SK-N-SH (cell line): Measurements from ENCODE around the gene SMNDC1. TPM values are rescaled to one million over a fixed set of nuclear protein-coding genes. Genes with fewer than 3 reads are reported as not detected.

Source experiments
- CTCF ChIA-PET: fragments of 300-600, 350-600 bp; formaldehyde crosslinking; extraction: SDS; loops from one replicate; lab custom pipeline; 2021; lab: Yijun Ruan, JAX
- POLR2A ChIA-PET: fragments of 350-600 bp; sonication (Branson Sonifier 250); formaldehyde crosslinking; extraction: SDS; loops from one replicate; lab custom pipeline; 2020; ENCODE audit warnings: antibody characterized with exemption, inconsistent platforms; lab: Yijun Ruan, JAX
- DNase-seq: peaks from one replicate; pipeline ENCODE4 v3.0.0; 2012
- H2AFZ ChIP-seq: fragments of 200-600 bp; sonication (generic); 2 replicates; pipeline ENCODE4 v1.8.1; 2016; ENCODE audit warnings: antibody characterized with exemption, mild to moderate bottlenecking, low read depth
- H3F3A ChIP-seq: fragments of 200-600 bp; sonication (generic); replicated peaks from 2 replicates; pipeline ENCODE3; 2016; ENCODE audit warnings: antibody characterized with exemption, mild to moderate bottlenecking; ENCODE audit not compliant: insufficient read depth
- H3K27ac ChIP-seq, 2 experiments: fragments of 200-500 bp in 1 of 2; fragments of 200-600 bp in 1 of 2; sonication (Bioruptor generic) in 1 of 2; sonication (generic), shearing (Covaris generic) in 1 of 2; 2 replicates each; pipeline versions ENCODE4 v1.5.1 to v1.6.1; 2014 to 2016; ENCODE audit warnings: low read depth in 2 of 2, inconsistent platforms in 1 of 2, low read length in 1 of 2, mild to moderate bottlenecking in 1 of 2, mixed read lengths in 1 of 2
- H3K27me3 ChIP-seq: fragments of 200-600 bp; sonication (generic), shearing (Covaris generic); 2 replicates; pipeline ENCODE4 v1.6.1; 2016; ENCODE audit warnings: mixed run types; ENCODE audit not compliant: insufficient read depth
- H3K36me3 ChIP-seq, 2 experiments: fragments of 200-500 bp in 1 of 2; fragments of 200-600 bp in 1 of 2; sonication (Bioruptor generic) in 1 of 2; sonication (generic) in 1 of 2; replicated peaks in 1 of 2; 2 replicates each; pipeline versions ENCODE3 to v1.5.1; 2014 to 2016; ENCODE audit warnings: low read length in 1 of 2, mild to moderate bottlenecking in 1 of 2; ENCODE audit not compliant: insufficient read depth in 2 of 2, control insufficient read depth in 1 of 2
- H3K4me1 ChIP-seq, 2 experiments: fragments of 200-500 bp in 1 of 2; fragments of 200-600 bp in 1 of 2; sonication (Bioruptor generic) in 1 of 2; sonication (generic), shearing (Covaris generic) in 1 of 2; 2 replicates each; pipeline versions ENCODE4 v1.5.1 to v1.6.1; 2014 to 2016; ENCODE audit warnings: low read depth in 1 of 2, low read length in 1 of 2, mixed run types in 1 of 2; ENCODE audit not compliant: insufficient read depth in 2 of 2, control insufficient read depth in 1 of 2
- H3K4me2 ChIP-seq: fragments of 200-600 bp; sonication (generic), shearing (Covaris generic); 2 replicates; pipeline ENCODE4 v1.6.1; 2017; ENCODE audit warnings: mixed run types
- H3K4me3 ChIP-seq, 2 experiments: fragments of 200-500 bp in 1 of 2; fragments of 200-600 bp in 1 of 2; sonication (Bioruptor generic) in 1 of 2; sonication (generic), shearing (Covaris generic) in 1 of 2; 2 replicates each; pipeline versions ENCODE4 v1.5.1 to v1.8.1; 2014 to 2016; ENCODE audit warnings: low read depth in 2 of 2, inconsistent platforms in 1 of 2, low read length in 1 of 2, mild to moderate bottlenecking in 1 of 2, mixed read lengths in 1 of 2, moderate library complexity in 1 of 2
- H3K79me2 ChIP-seq: fragments of 200-600 bp; sonication (generic); 2 replicates; pipeline ENCODE4 v1.8.1; 2017; ENCODE audit warnings: mild to moderate bottlenecking; ENCODE audit not compliant: insufficient read depth
- H3K9ac ChIP-seq: fragments of 200-600 bp; sonication (generic); 2 replicates; pipeline ENCODE4 v1.6.1; 2017; ENCODE audit warnings: mixed run types
- H3K9me2 ChIP-seq: fragments of 200-600 bp; sonication (generic); 2 replicates; pipeline ENCODE4 v1.6.1; 2017; ENCODE audit warnings: mixed run types
- H3K9me3 ChIP-seq: fragments of 200-600 bp; sonication (generic); 2 replicates; pipeline ENCODE4 v1.6.1; 2017; ENCODE audit warnings: mixed run types, mild to moderate bottlenecking, moderate library complexity
- H4K20me1 ChIP-seq: fragments of 200-600 bp; sonication (generic); 2 replicates; pipeline ENCODE4 v1.6.1; 2017; ENCODE audit warnings: mild to moderate bottlenecking, mixed run types; ENCODE audit not compliant: insufficient read depth
- CHD2 ChIP-seq: fragments of 150-350 bp; IDR thresholded peaks from 2 replicates; pipeline ENCODE4 v1.6.1; 2018; ENCODE audit warnings: low read length; ENCODE audit not compliant: partially characterized antibody
- EP300 ChIP-seq, 2 experiments: IDR thresholded peaks; 2 replicates each; pipeline versions ENCODE4 v1.4.0 to v1.6.1; 2012; ENCODE audit warnings: borderline replicate concordance in 1 of 2, low read depth in 1 of 2, low read length in 1 of 2
- FOSL2 ChIP-seq: IDR thresholded peaks from 2 replicates; pipeline ENCODE4 v1.4.0; 2012; ENCODE audit warnings: low read depth, mild to moderate bottlenecking, moderate library complexity, borderline replicate concordance
- FOXJ3 ChIP-seq: sonication (generic); formaldehyde crosslinking; IDR thresholded peaks from 2 replicates; pipeline ENCODE4 v1.5.1; 2020; ENCODE audit warnings: mild to moderate bottlenecking, missing genetic modification reagents
- JUND ChIP-seq: IDR thresholded peaks from 2 replicates; pipeline ENCODE4 v1.4.0; 2012
- RCOR1 ChIP-seq: fragments of 150-350 bp; IDR thresholded peaks from 2 replicates; pipeline ENCODE4 v1.6.1; 2017; ENCODE audit warnings: antibody characterized with exemption, low read length
- RXRA ChIP-seq: IDR thresholded peaks from 2 replicates; pipeline ENCODE4 v1.4.0; 2012; ENCODE audit warnings: low read depth, mild to moderate bottlenecking, borderline replicate concordance
- USF1 ChIP-seq: IDR thresholded peaks from 2 replicates; pipeline ENCODE4 v1.4.0; 2012; ENCODE audit warnings: low read depth, borderline replicate concordance
- ZBTB33 ChIP-seq: IDR thresholded peaks from 2 replicates; pipeline ENCODE4 v1.4.0; 2012; ENCODE audit warnings: low read depth, borderline replicate concordance
- WGBS: methylation state at CpG from one replicate; pipeline ENCODE4 v1.1.6; 2017; ENCODE audit warnings: low lambda C conversion rate; 5-methylcytosine and 5-hydroxymethylcytosine counted together
- polyA plus RNA-seq, 3 experiments: library from polyadenylated mRNA; depleted of rRNA; stranded (reverse); fragments of >200 nt; gene quantifications; 2 replicates each; pipeline ENCODE4 v1.2.3, GENCODE V29; 2012
- TF ChIP-seq, protein P1 (sequence below): fragments of 150-350 bp; IDR thresholded peaks from 2 replicates; pipeline ENCODE4 v1.6.1; 2016; ENCODE audit warnings: mild to moderate bottlenecking, low read depth, low read length
- TF ChIP-seq, protein P2 (sequence below): IDR thresholded peaks from 2 replicates; pipeline ENCODE4 v1.4.0; 2012; ENCODE audit warnings: low read depth

SMNDC1 gene
- polyA plus RNA-seq, 1 of the 3 experiments (the other 2 are of a cell fraction), result 13.3 TPM

- TF ChIP-seq, protein P1, sequence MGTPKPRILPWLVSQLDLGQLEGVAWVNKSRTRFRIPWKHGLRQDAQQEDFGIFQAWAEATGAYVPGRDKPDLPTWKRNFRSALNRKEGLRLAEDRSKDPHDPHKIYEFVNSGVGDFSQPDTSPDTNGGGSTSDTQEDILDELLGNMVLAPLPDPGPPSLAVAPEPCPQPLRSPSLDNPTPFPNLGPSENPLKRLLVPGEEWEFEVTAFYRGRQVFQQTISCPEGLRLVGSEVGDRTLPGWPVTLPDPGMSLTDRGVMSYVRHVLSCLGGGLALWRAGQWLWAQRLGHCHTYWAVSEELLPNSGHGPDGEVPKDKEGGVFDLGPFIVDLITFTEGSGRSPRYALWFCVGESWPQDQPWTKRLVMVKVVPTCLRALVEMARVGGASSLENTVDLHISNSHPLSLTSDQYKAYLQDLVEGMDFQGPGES, result no peak
- TF ChIP-seq JUND (peak; percentile 78), ZBTB33 (no peak)
Measured at GRCh38 chr10:110336111-110336721, 31.5 kb upstream of the SMNDC1 start (continued).

GRCh38 chr10:110335314-110336064 lies 30.8 kb upstream of the SMNDC1 start:
- POLR2A ChIA-PET, result no interaction called here
- Histone ChIP-seq H3K9ac (peak overlapping the region; percentile 55; the same call in 1 of the 2 replicates), H2AFZ (peak overlapping the region; percentile 89; the same call in 1 of the 2 replicates), H3K27ac (peak overlapping the region; percentile 50 to 81; a peak in 3 of 4 replicates), H4K20me1 (no peaks in the 10 kb centered on the region), H3K27me3 (no peaks in the 10 kb centered on the region), H3K36me3 (no peaks in the 10 kb centered on the region), H3K4me1 (peaks cover 0 to 34% of the 10 kb centered on the region in 2 experiments; a peak in 2 of 4 replicates), H3K9me2 (no peaks in the 10 kb centered on the region), H3F3A (peaks cover 23% of the 10 kb centered on the region), H3K79me2 (no peaks in the 10 kb centered on the region), H3K9me3 (peaks cover 4% of the 10 kb centered on the region), H3K4me3 (peak overlapping the region in 1 of 2 experiments; percentile 5; a peak in 1 of 4 replicates), H3K4me2 (peak overlapping the region; percentile 64)
- TF ChIP-seq FOSL2 (no peak), EP300 (IDR thresholded peaks at IDR 0.05; ENCODE audit: borderline replicate concordance in 1 of 2, low read depth in 1 of 2, low read length in 1 of 2) (no peak), RXRA (no peak), FOXJ3 (CRISPR knock-in tag) (no peak), RCOR1 (no peak), USF1 (no peak), CHD2 (no peak)
- TF ChIP-seq, protein P1, result no peak
- TF ChIP-seq, protein P2, sequence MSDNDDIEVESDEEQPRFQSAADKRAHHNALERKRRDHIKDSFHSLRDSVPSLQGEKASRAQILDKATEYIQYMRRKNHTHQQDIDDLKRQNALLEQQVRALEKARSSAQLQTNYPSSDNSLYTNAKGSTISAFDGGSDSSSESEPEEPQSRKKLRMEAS, result no peak
- CTCF ChIA-PET, result interaction anchor here (0.8 to 2.1 kb wide), 4 partner anchors 10 to 211 kb away, joined by 3 to 9 read pairs (median 4); no protein-coding TSS in a partner anchor
- WGBS, result 77% methylated on average over 7 of the region's 7 CpGs
- no peak for DNase-seq
